ENCODE results near the gene C1QTNF3.
"Not testable (repeated sequence)": the region's sequence is repeated elsewhere in the genome, so short reads cannot be mapped to it uniquely, and the experiment has no call there.

Gene C1QTNF3

GRCh38 chr5:34014626-34015025, 28.4 kb downstream of the C1QTNF3 start:
- ATAC-seq (ENCODE audit: low read depth) (no peak), DNase-seq (ENCODE audit: low spot score) (no peak)
- TF ChIP-seq CTCF (IDR thresholded peaks at IDR 0.05; ENCODE audit: poor library complexity, severe bottlenecking): no peak
- Histone ChIP-seq H3K9me3 (ENCODE audit: severe bottlenecking) (no peaks in the 10 kb centered on the region), H3K36me3 (ENCODE audit: low read depth) (no peaks in the 10 kb centered on the region), H3K27me3 (ENCODE audit: insufficient read depth, poor library complexity, severe bottlenecking) (no peaks in the 10 kb centered on the region), H3K4me1 (ENCODE audit: insufficient read depth, poor library complexity, severe bottlenecking) (no peaks in the 10 kb centered on the region), H3K27ac (ENCODE audit: poor library complexity, severe bottlenecking) (no peak overlapping the region), H3K4me3 (ENCODE audit: severe bottlenecking) (no peak overlapping the region)

DNA sequence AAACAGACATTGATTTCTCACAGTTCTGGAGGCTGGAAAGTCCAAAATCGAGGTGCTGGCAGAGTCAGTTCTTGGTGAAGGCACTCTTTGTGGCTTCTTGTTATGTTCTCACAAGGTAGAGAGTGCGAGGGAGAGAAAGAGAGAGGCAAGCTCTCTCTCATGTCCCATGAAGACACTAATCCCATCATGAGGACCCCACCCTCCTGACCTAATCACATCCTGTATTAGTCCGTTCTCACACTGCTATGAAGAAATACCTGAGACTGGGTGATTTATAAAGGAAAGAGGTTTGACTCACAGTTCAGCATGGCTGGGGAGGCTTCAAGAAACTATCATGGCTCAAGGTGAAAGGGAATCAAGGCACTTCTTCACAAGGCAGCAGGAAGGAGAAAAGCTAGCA, 29.5 kb downstream of the C1QTNF3 start:
- H3K27me3 ChIP-seq (ENCODE audit: insufficient read depth, poor library complexity, severe bottlenecking): no peaks in the 10 kb centered on the region
- H3K27ac ChIP-seq (ENCODE audit: poor library complexity, severe bottlenecking): no peak overlapping the region
- no peak overlapping the region for H3K4me3 ChIP-seq (ENCODE audit: severe bottlenecking)
- DNase-seq (ENCODE audit: low spot score) (no peak), ATAC-seq (ENCODE audit: low read depth) (0 out of 3 replicates have a peak, but pooled peaks have one; percentile 21)
- H3K36me3 ChIP-seq (ENCODE audit: low read depth): no peaks in the 10 kb centered on the region
- TF ChIP-seq CTCF (IDR thresholded peaks at IDR 0.05; ENCODE audit: poor library complexity, severe bottlenecking): no peak
- peaks cover 6% of the 10 kb centered on the region for H3K4me1 ChIP-seq (ENCODE audit: insufficient read depth, poor library complexity, severe bottlenecking)
- no peaks in the 10 kb centered on the region for H3K9me3 ChIP-seq (ENCODE audit: severe bottlenecking)

GRCh38 chr5:34012791-34013190, 30.2 kb downstream of the C1QTNF3 start:
- H3K9me3 ChIP-seq (ENCODE audit: severe bottlenecking): no peaks in the 10 kb centered on the region

DNA sequence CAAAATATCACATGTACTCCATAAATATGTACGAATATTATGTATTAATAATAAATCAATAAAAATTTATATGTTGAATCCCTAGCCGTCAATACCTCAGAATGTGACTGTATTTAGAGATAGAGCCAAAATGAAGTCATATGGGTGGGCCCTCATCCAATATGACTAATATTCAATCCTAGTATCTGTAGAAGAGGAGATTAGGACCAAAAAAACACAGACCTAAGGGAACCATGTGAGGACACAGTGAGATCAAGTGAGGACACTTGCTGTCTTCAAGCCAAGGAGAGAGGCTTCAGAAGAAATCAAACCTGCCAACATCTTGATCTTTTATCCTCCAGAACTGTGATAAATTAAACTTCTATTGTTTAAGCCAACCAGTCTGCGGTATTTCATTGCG, 31.5 kb downstream of the C1QTNF3 start:
- Histone ChIP-seq H3K4me1 (ENCODE audit: insufficient read depth, poor library complexity, severe bottlenecking) (peaks cover 6% of the 10 kb centered on the region), H3K9me3 (ENCODE audit: severe bottlenecking) (no peaks in the 10 kb centered on the region), H3K27ac (ENCODE audit: poor library complexity, severe bottlenecking) (no peak overlapping the region), H3K4me3 (ENCODE audit: severe bottlenecking) (no peak overlapping the region), H3K36me3 (ENCODE audit: low read depth) (no peaks in the 10 kb centered on the region), H3K27me3 (ENCODE audit: insufficient read depth, poor library complexity, severe bottlenecking) (no peaks in the 10 kb centered on the region)
- DNase-seq (ENCODE audit: low spot score): no peak
- no peak for TF ChIP-seq CTCF (IDR thresholded peaks at IDR 0.05; ENCODE audit: poor library complexity, severe bottlenecking)
- ATAC-seq (ENCODE audit: low read depth): no peak

More at GRCh38 chr5:34012791-34013190, 30.2 kb downstream of the C1QTNF3 start:
- no peak overlapping the region for H3K27ac ChIP-seq (ENCODE audit: poor library complexity, severe bottlenecking)
- TF ChIP-seq CTCF (IDR thresholded peaks at IDR 0.05; ENCODE audit: poor library complexity, severe bottlenecking): no peak
- ATAC-seq (ENCODE audit: low read depth): no peak
- no peak for DNase-seq (ENCODE audit: low spot score)
- H3K36me3 ChIP-seq (ENCODE audit: low read depth): no peaks in the 10 kb centered on the region
- no peaks in the 10 kb centered on the region for H3K27me3 ChIP-seq (ENCODE audit: insufficient read depth, poor library complexity, severe bottlenecking)
- no peak overlapping the region for H3K4me3 ChIP-seq (ENCODE audit: severe bottlenecking)
- H3K4me1 ChIP-seq (ENCODE audit: insufficient read depth, poor library complexity, severe bottlenecking): peaks cover 6% of the 10 kb centered on the region

GRCh38 chr5:34010146-34010545, 32.9 kb downstream of the C1QTNF3 start:
- not testable (repeated sequence) for H3K36me3 ChIP-seq (ENCODE audit: low read depth); H3K9me3 ChIP-seq (ENCODE audit: severe bottlenecking); DNase-seq (ENCODE audit: low spot score); H3K27me3 ChIP-seq (ENCODE audit: insufficient read depth, poor library complexity, severe bottlenecking); H3K4me1 ChIP-seq (ENCODE audit: insufficient read depth, poor library complexity, severe bottlenecking); H3K4me3 ChIP-seq (ENCODE audit: severe bottlenecking); ATAC-seq (ENCODE audit: low read depth); H3K27ac ChIP-seq (ENCODE audit: poor library complexity, severe bottlenecking)

Data from RWPE2 (cell line).